Natural killer cell (primary cell): ENCODE data around the gene SIX6. TPM values are rescaled to one million over a fixed set of nuclear protein-coding genes. Genes with fewer than 3 reads are reported as not detected.

ENCODE experiments used
- ATAC-seq, 3 donors: fragments of 150-1000 bp in 2 of 3; fragments of 200-7000 bp in 1 of 3; cut with Tn5 transposase; 1 replicate in 1 of 3; 2 replicates in 2 of 3; pipeline ENCODE4 v1.10.0; 2021; ENCODE audit warnings: mild to moderate bottlenecking in 2 of 3, moderate library complexity in 2 of 3
- DNase-seq, 2 donors: peaks; one replicate each; pipeline versions ENCODE4 v3.0.0 to v3.0.0-alpha.2; 2013 to 2021; ENCODE audit warnings: mixed read lengths in 1 of 2
- H3K27ac ChIP-seq: one replicate; pipeline ENCODE4 v1.5.1; 2013; ENCODE audit warnings: mild to moderate bottlenecking, low read length
- H3K27me3 ChIP-seq: one replicate; pipeline ENCODE4 v1.6.1; 2013; ENCODE audit warnings: low read length; ENCODE audit not compliant: control insufficient read depth, insufficient read depth
- H3K36me3 ChIP-seq: one replicate; pipeline ENCODE4 v1.6.1; 2013; ENCODE audit warnings: low read length; ENCODE audit not compliant: control insufficient read depth, insufficient read depth
- H3K4me1 ChIP-seq: one replicate; pipeline ENCODE4 v1.6.1; 2013; ENCODE audit warnings: low read length; ENCODE audit not compliant: control insufficient read depth, insufficient read depth
- H3K4me3 ChIP-seq: one replicate; pipeline ENCODE4 v1.5.1; 2013; ENCODE audit warnings: low read length
- H3K9me3 ChIP-seq: one replicate; pipeline ENCODE4 v1.6.1; 2013; ENCODE audit warnings: low read length; ENCODE audit not compliant: control insufficient read depth, insufficient read depth
- H3K27ac Mint-ChIP-seq, 2 donors: one replicate each; pipeline ENCODE4 v1.8.0; 2022; ENCODE audit warnings: mild to moderate bottlenecking in 2 of 2, mixed read lengths in 2 of 2, moderate library complexity in 1 of 2
- H3K27me3 Mint-ChIP-seq, 2 donors: one replicate each; pipeline ENCODE4 v1.8.0; 2022; ENCODE audit warnings: low read depth in 2 of 2, mixed read lengths in 2 of 2
- H3K36me3 Mint-ChIP-seq: one replicate; pipeline ENCODE4 v1.8.0; 2022; ENCODE audit warnings: mixed read lengths
- H3K4me1 Mint-ChIP-seq, 2 donors: one replicate each; pipeline ENCODE4 v1.8.0; 2022; ENCODE audit warnings: mixed read lengths in 2 of 2
- H3K4me3 Mint-ChIP-seq: one replicate; pipeline ENCODE4 v1.8.0; 2022; ENCODE audit warnings: mild to moderate bottlenecking, moderate library complexity, mixed read lengths
- H3K9me3 Mint-ChIP-seq, 2 donors: one replicate each; pipeline ENCODE4 v1.8.0; 2022; ENCODE audit warnings: mixed read lengths in 2 of 2
- CTCF ChIP-seq: fragments of 200-600 bp; IDR thresholded peaks from one replicate; pipeline ENCODE4 v1.8.0; 2022; ENCODE audit warnings: antibody characterized with exemption
- WGBS: methylation state at CpG from one replicate; pipeline ENCODE4 v1.1.7; 2013; ENCODE audit warnings: missing lambda C conversion rate; ENCODE audit not compliant: insufficient coverage; 5-methylcytosine and 5-hydroxymethylcytosine counted together
- intact Hi-C: fragments of 100-400 bp; cut with micrococcal nuclease; formaldehyde crosslinking; loops from one replicate; pipeline ENCODE4 v1.14.2; 2022
- total RNA-seq, 4 donors: library from RNA; stranded (reverse); fragments of 120-200 nt in 1 of 4; gene quantifications; one replicate each; pipeline versions ENCODE4 v1.2.3 to v1.2.4, GENCODE V29; 2013 to 2022

The SIX6 gene
- total RNA-seq, 3 donors from 2014 or later (not counting 1 experiment from before 2014, with no cell fraction given), result not detected

DNA sequence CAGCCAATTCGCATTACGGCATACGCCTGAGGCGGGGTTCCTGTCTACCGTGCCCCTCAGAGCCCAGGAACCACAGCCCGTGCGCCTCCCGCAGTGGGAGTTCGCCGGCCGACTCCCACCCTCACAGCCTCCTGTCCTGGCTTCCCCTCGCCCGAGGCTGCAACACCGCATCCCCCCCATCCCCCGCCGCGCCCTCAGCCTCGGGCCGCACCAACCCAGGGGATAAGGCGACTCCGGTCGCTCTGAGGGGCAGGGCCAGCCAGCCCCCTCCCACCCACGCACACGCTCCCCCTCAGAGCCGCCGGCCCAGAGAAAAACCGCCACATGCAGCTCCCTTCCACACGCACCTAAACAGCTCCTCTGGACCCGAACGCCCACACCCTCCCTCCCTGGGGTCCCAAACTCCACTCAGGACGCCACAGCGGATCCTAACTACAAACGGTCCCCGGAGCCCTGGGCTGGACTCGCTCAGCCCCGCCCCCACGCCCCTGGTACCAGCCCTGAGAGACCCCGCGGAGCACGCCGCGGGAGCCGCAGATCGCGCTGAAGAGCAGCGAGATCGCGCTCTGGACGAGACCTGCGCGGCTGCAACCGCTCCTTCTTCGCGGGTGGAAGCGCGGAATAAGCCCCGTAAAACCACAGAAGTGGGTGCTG, 23.2 kb upstream of the SIX6 start, which contains the start of gene C14orf39:
Gene C14orf39 (minus strand): TSS at position 466 of the 654 bp plus-strand sequence. CDS start 985 bp downstream, outside the sequence.
- 3% methylated on average over 57 of the region's 57 CpGs for WGBS
- Histone ChIP-seq H3K9me3 (peaks cover 5% of the 10 kb centered on the region), H3K4me3 (no peak within 1 kb of the TSS), H3K36me3 (no peaks in the 10 kb centered on the region), H3K27ac (no peak within 1 kb of the TSS), H3K27me3 (peaks cover 35% of the 10 kb centered on the region), H3K4me1 (peaks cover 11% of the 10 kb centered on the region)
- DNase-seq (peak in 1 of 2 donors; percentile 14), ATAC-seq (peak in 2 of 3 donors; percentile 7 to 15)
- Mint-ChIP-seq H3K4me1 (no peaks in the 10 kb centered on the region), H3K36me3 (no peaks in the 10 kb centered on the region), H3K27me3 (peaks cover 6 to 10% of the 10 kb centered on the region in 2 donors), H3K9me3 (peaks cover 1 to 3% of the 10 kb centered on the region in 2 donors), H3K4me3 (no peak within 1 kb of the TSS), H3K27ac (no peak within 1 kb of the TSS)
- intact Hi-C loops, result no loop called here
- TF ChIP-seq CTCF, result no peak

DNA sequence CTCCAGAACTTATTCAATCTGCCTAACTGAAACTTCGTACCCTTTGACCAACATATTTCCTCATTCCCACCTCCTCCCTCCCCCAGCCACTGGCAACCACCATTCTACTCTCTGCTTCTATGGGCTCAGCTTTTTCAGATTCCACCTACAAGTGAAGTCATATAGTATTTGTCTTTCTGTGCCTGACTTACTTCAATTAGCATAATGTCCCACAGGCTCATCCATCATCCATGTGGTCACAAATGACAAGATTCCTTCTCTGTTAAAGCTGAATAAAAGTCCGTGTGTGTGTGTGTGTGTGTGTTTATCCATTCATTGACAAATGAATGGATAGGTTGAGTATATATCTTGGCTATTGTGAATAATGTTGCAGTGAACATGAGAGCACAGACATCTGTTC, 21.7 kb upstream of the SIX6 start:
- Histone ChIP-seq H3K9me3 (peaks cover 5% of the 10 kb centered on the region), H3K27ac (no peak overlapping the region), H3K4me3 (no peak overlapping the region), H3K4me1 (peaks cover 11% of the 10 kb centered on the region), H3K36me3 (no peaks in the 10 kb centered on the region), H3K27me3 (peaks cover 35% of the 10 kb centered on the region)
- Mint-ChIP-seq H3K27ac (no peak overlapping the region), H3K4me3 (no peak overlapping the region), H3K4me1 (no peaks in the 10 kb centered on the region), H3K36me3 (no peaks in the 10 kb centered on the region), H3K27me3 (peaks cover 0 to 12% of the 10 kb centered on the region in 2 donors), H3K9me3 (peaks cover 0 to 3% of the 10 kb centered on the region in 2 donors)
- WGBS, result 23% methylated on average over 2 of the region's 2 CpGs
- no peak for ATAC-seq
- no peak for TF ChIP-seq CTCF
- intact Hi-C loops, result no loop called here
- no peak for DNase-seq

GRCh38 chr14:60488175-60488574, 20.8 kb upstream of the SIX6 start:
- H3K4me1 ChIP-seq, result peaks cover 11% of the 10 kb centered on the region
- H3K27ac Mint-ChIP-seq, result no peak overlapping the region
- peaks cover 0 to 3% of the 10 kb centered on the region in 2 donors for H3K9me3 Mint-ChIP-seq
- H3K4me3 Mint-ChIP-seq, result no peak overlapping the region
- intact Hi-C loops, result no loop called here
- no peak for TF ChIP-seq CTCF
- no peaks in the 10 kb centered on the region for H3K36me3 ChIP-seq
- DNase-seq, result no peak
- H3K27me3 Mint-ChIP-seq, result peaks cover 0 to 12% of the 10 kb centered on the region in 2 donors
- no peak for ATAC-seq
- H3K9me3 ChIP-seq, result peaks cover 5% of the 10 kb centered on the region
- no peaks in the 10 kb centered on the region for H3K36me3 Mint-ChIP-seq
- no peaks in the 10 kb centered on the region for H3K4me1 Mint-ChIP-seq
- H3K4me3 ChIP-seq, result no peak overlapping the region
- H3K27ac ChIP-seq, result no peak overlapping the region
- peaks cover 35% of the 10 kb centered on the region for H3K27me3 ChIP-seq

DNA sequence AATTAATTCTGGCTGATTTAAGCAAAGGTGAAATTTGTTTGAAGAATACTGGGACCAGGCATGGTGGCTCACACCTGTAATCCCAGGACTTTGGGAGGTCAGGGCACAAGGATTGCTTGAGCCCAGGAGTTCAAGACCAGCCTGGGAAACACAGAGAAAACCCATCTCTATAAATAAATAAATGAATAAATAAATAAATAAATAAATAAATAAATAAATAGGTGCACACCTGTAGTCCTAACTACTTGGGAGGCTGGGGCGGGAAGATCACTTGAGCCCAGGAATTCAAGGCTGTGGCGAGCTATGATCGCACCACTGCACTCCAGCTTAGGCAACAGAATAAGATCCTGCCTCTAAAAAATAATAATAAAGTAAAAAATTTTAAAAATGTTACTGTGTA, 18.7 kb upstream of the SIX6 start:
- H3K36me3 ChIP-seq, result no peaks in the 10 kb centered on the region
- 90% methylated on average over 2 of the region's 3 CpGs for WGBS
- no peak for TF ChIP-seq CTCF
- intact Hi-C loops, result no loop called here
- Mint-ChIP-seq H3K4me3 (no peak overlapping the region), H3K4me1 (no peaks in the 10 kb centered on the region), H3K27me3 (peaks cover 0 to 7% of the 10 kb centered on the region in 2 donors), H3K36me3 (no peaks in the 10 kb centered on the region), H3K9me3 (peaks cover 0 to 3% of the 10 kb centered on the region in 2 donors), H3K27ac (no peak overlapping the region)
- DNase-seq (no peak), ATAC-seq (no peak)
- peaks cover 1% of the 10 kb centered on the region for H3K9me3 ChIP-seq
- H3K27me3 ChIP-seq, result peaks cover 26% of the 10 kb centered on the region
- H3K4me1 ChIP-seq, result peaks cover 8% of the 10 kb centered on the region
- no peak overlapping the region for H3K27ac ChIP-seq
- no peak overlapping the region for H3K4me3 ChIP-seq
